MM.1S (cell line): ENCODE data around the gene KIAA1549.

Experiments
- CTCF ChIP-seq: fragments of 300-600 bp; sonication (generic); IDR thresholded peaks from 2 replicates; pipeline ENCODE4 v1.5.1; 2016; ENCODE audit warnings: antibody characterized with exemption, low read length, mixed read lengths
- EZH2 ChIP-seq: fragments of 300-600 bp; sonication (generic); optimal IDR thresholded peaks from 2 replicates; pipeline ENCODE3; 2017; ENCODE audit warnings: low read depth, mild to moderate bottlenecking, antibody characterized with exemption, low read length, mixed read lengths
- EZH2phosphoT487 ChIP-seq: fragments of 300-600 bp; sonication (generic); IDR thresholded peaks from 2 replicates; pipeline ENCODE4 v1.6.1; 2018; ENCODE audit warnings: antibody characterized with exemption, low read length

GRCh38 chr7:138881579-138882188, 99.5 kb downstream of the KIAA1549 start:
- TF ChIP-seq CTCF, result no peak
- no peak for TF ChIP-seq EZH2
- TF ChIP-seq EZH2phosphoT487, result no peak
